GM19463 (cell line): ENCODE results near the gene TRPT1.

Experiments used
- ATAC-seq: cut with Tn5 transposase; IDR thresholded peaks from one replicate; pipeline ENCODE4 v1.9.1; 2021; ENCODE audit warnings: mild to moderate bottlenecking, moderate library complexity; ENCODE audit not compliant: unreplicated experiment

TRPT1 gene

DNA sequence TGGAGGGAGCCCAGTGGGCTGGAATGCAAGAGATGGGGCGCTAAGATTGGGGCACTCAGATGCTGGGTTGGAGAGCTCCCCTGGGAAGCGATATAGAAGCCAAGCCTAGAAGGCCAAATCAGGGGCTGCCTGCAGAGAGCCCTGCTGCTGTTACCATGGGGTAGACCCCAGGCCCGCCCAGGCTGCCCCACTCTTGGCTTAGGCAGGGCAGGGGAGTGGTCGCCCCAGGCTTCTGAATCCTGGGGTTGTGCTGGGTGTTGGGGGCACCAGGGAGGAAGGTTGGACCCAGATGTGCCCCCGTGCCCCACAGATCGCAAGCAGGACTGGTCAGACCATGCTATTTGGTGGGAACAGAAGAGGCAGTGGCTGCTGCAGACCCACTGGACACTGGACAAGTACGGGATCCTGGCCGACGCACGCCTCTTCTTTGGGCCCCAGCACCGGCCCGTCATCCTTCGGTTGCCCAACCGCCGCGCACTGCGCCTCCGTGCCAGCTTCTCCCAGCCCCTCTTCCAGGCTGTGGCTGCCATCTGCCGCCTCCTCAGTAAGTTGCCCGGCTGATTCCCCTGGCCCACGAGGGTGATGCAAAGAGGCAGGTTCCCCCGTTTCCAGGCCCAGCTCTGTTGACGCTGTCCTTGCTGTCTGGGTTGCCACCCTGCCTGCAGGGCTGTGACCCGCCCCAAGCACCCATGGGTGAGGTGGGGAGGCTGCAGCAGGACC is 15.5 kb downstream of the TRPT1 start:
- ATAC-seq: no peak

- no peak for ATAC-seq
These were observed 16.5 kb downstream of the TRPT1 start for GRCh38 chr11:64209563-64209843.

GRCh38 chr11:64208796-64209562 is 17.0 kb downstream of the TRPT1 start:
- ATAC-seq: no peak

DNA sequence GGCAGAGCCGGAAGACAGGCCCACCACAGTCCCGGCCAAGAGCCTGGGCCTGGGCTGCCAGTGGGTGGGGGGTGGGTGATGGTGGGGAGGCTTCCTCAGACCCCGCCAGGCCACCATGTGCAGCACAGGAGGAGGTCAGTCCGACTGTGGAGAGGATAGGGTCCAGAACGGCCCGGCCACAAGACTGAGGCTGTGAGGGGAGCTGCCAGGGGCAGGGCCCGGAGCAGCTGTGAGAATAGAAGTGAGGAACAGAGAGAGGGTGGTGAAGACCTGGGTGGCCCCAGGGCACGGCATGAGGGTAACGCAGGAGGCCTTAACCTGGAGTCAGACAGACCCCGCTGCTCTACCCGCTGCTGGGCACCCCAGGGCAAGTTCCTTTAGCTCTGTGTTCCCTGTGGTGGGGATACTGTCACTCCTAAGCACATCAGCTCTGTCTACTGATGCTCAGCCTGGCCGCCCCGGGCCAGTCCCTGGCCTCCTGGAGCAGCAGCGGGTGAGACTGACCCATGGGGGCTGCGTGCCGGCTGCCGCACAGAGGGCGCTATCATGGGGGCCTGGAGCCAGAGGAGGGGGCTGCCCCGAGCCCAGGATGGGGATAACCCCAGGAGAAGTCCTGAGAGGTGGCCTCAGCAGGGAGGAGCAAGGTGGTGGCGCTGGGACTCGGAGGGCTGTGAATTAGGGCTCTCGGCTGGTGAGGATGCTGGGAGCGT is 17.7 kb downstream of the TRPT1 start:
- no peak for ATAC-seq

GRCh38 chr11:64207256-64208085 is 18.5 kb downstream of the TRPT1 start:
- ATAC-seq: peak; percentile 64

- ATAC-seq: peak; percentile 48
These were observed 19.3 kb downstream of the TRPT1 start, which contains the start of gene FERMT3 for GRCh38 chr11:64206457-64207255. TSS of gene FERMT3 (plus strand) at chr11:64206721. CDS start at chr11:64207365, 644 bp downstream.

DNA sequence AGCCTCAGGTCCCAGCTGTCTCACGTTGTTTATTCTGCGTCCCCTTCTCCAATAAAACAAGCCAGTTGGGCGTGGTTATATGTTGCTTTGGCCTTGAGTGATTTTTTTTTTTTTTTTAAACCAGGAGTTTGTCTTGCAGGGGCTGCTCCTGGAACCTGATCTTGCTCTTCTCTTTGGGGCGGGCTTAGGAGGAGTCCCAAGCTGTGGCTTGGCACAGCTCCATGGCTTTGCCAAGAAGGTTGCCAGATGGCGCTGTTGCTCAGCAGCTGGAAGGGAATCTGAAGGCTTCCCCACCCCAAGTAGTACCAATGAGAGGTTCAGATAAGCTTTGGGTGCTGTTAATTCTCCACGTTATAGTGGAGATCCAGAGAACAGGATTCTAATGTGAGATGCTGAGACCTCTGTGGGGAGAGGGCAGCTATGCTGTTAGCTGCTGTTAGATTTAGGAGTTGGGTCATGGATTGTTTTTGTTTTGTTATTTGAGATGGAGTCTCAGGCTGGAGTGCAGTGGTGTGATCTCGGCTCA is 21.5 kb downstream of the TRPT1 start:
- no peak for ATAC-seq

DNA sequence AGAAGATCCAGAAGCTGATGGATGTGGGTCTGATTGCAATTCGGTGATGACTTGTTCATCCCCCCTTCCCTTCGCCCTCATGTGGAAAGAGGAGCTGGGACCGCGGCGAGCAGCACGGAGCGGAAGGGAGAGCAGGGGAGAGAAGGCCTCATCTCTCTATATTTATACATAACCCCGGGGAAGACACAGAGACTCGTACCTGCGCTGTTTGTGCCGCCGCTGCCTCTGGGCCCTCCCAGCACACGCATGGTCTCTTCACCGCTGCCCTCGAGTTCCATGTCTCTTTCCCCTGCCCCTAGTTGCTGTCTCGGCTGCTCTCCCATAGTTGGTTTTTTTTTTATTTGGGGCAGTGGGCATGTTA is 21.9 kb downstream of the TRPT1 start:
- ATAC-seq: no peak

GRCh38 chr11:64203421-64204079 is 22.4 kb downstream of the TRPT1 start:
- ATAC-seq: no peak

DNA sequence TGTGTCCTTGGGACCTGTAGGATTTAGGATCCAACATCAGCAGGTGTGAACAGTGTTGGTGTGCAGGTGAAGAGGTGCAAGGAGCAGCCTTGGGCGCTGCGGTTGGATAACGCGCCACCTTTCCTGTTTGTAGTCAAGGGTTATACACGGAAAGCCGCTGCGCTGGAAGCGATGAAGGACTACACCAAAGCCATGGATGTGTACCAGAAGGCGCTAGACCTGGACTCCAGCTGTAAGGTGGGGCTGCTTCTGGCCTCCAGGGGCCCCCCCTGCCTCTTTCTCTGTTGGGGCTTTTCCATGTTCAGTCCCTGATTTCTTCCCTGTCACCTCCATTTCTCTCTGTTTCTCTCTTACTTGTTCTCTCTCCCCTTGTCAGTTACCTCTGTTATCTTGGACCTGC is 23.0 kb downstream of the TRPT1 start:
- ATAC-seq: no peak

- ATAC-seq: no peak
These were observed 24.4 kb downstream of the TRPT1 start for GRCh38 chr11:64201543-64201942.

DNA sequence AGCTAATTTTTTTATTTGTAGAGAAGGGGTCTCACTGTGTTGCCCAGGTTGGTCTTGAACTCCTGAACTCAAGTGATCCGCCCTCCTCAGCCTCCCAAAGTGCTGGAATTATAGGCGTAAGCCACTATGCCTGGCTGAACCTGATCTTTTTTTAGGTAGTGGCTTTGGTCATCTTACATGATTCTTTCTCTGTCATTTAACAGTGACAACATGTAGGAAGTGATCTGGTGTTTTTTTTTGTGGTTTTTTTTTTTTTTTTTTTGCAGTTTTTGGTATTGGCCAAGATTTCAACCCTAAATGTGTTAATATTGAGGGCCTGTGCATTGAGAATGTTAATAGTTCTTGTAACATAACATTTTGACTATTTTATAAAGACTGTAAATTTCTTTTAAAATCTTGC is 27.5 kb downstream of the TRPT1 start:
- ATAC-seq: no peak

GRCh38 chr11:64196626-64197025 is 29.4 kb downstream of the TRPT1 start:
- no peak for ATAC-seq

GRCh38 chr11:64192434-64192833 is 33.6 kb downstream of the TRPT1 start:
- ATAC-seq: no peak

- ATAC-seq: no peak
These were observed 39.4 kb downstream of the TRPT1 start for GRCh38 chr11:64186492-64187165.

GRCh38 chr11:64185693-64186491 is 40.1 kb downstream of the TRPT1 start, which contains the start of gene STIP1:
TSS of gene STIP1 (plus strand) at chr11:64186171. CDS start at chr11:64186262, 91 bp downstream.
- peak; percentile 80 for ATAC-seq

GRCh38 chr11:64185175-64185692 is 40.8 kb downstream of the TRPT1 start:
- ATAC-seq: peak; percentile 10

- no peak for ATAC-seq
These were observed 42.1 kb downstream of the TRPT1 start for GRCh38 chr11:64183890-64184289.
